ENCODE measurements around the gene HOXD9.

HOXD9 gene

DNA sequence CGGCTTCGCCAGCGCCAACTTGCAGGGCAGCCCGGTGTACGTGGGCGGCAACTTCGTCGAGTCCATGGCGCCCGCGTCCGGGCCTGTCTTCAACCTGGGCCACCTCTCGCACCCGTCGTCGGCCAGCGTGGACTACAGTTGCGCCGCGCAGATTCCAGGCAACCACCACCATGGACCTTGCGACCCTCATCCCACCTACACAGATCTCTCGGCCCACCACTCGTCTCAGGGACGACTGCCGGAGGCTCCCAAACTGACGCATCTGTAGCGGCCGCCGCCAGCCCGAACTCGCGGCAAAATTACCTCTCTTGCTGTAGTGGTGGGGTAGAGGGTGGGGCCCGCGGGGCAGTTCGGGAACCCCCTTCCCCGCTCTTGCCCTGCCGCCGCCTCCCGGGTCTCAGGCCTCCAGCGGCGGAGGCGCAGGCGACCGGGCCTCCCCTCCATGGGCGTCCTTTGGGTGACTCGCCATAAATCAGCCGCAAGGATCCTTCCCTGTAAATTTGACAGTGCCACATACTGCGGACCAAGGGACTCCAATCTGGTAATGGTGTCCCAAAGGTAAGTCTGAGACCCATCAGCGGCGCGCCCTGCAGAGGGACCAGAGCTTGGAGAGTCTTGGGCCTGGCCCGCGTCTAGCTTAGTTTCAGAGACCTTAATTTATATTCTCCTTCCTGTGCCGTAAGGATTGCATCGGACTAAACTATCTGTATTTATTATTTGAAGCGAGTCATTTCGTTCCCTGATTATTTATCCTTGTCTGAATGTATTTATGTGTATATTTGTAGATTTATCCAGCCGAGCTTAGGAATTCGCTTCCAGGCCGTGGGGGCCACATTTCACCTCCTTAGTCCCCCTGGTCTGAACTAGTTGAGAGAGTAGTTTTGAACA, 49.7 kb downstream of the HOXD9 start:
- no peak for DNase-seq

DNA sequence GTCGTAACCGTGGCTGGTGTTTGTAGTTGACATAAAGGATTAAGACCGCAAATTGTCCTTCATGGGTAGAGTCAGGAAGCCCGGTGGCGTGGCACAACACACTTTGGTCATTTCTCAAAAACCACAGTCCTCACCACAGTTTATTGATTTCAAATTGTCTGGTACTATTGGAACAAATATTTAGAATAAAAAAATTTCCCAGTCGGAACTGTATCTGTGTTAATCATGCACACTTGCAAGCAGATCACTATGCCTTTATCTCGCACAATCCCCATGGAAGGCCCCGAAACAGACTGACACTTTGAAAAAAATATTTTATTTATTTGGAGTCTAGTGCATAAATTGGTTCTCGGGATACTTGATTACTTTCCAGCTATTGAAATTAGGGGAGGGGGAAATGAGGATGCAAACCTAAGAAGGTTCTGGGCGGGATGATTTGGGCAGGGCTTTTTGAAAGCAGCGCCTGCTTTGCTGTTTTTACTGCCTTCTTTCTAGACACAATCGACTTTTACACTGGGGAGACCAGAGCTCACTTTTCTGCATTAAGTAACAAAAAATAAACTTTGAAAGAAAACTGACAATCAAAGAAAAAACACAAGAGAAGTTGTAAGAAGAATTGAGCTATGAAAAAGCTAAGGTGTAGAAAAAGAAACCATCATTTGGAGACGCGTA, 50.5 kb downstream of the HOXD9 start:
- DNase-seq, result no peak

DNA sequence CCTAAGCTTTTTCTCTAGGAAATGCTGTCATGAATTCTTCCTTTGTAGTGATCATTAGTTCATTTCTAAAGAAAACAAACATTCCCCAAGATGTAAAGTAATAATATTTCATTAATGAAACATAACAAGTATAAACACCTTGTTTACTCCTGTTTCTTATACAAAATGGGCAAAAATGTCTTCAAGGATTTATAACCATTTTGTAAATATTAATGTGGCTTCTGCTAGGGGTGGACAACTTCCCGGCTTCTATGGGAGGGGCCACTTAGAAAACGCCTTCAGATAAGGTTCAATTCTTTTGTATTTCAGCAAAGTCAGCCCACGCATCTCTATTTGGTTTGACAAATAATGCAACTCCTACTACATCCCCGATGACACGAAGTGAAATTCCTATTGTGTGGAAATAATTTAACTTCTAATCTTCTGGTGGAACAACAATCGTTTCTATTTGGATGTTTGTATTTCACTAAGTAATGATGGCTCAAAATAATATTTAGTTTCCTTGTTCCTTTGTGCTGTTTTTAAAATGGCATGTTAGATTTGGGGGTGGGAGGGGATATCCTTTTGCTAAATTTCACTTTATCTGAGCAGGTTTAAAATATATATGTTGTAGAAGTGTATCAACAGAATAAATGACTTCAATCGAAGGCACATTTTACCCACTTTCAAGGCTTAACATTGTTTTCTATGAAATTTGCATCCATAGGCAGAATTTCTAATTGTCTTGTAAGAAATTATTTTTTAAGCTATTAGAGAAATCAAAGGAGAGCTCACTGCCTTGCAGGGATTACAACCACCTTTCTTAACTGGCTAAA, 51.3 kb downstream of the HOXD9 start:
- DNase-seq, result no peak

DNA sequence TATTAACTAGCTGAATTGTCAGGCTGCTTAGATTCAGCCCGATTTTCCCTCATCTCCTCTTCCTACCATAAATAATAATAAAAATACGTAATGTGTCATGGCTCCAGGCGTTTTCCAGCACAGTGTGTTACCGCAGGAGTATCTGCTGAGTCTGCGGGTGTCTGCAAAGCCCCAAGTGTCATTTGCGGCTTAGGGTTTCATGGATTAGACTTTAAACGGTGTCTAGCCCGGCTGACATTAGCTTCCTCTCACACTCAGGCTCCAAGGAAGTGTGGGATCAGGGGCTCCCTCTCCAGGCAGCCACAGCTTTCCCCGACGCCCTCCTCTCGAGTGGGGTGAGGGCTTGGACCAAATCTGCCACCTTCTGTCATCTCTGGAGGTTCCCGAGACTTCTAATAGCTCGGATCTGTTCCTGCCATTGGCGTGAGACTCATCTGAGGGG, 51.9 kb downstream of the HOXD9 start:
- peak; percentile 53 for DNase-seq

Measured in right forelimb (tissue), 1 donor.